K562 (cell line): ENCODE results near the gene TENM4. TPM values are rescaled to one million over a fixed set of nuclear protein-coding genes. Genes with fewer than 3 reads are reported as not detected.

Experiments
- ATAC-seq: fragments of 200-7000 bp; cut with Tn5 transposase; 3 replicates; pipeline ENCODE4 v1.9.1; 2020; ENCODE audit warnings: moderate library complexity
- BruUV-seq: library from RNA; stranded (reverse); fragments of 400-500 nt; replicated peaks from 2 replicates; lab custom pipeline; 2021; lab: Mats Ljungman, UMichigan
- CTCF ChIA-PET: fragments of 300-600 bp; formaldehyde crosslinking; extraction: SDS; loops from one replicate; lab custom pipeline; 2021; ENCODE audit warnings: low intra/inter-chr PET ratio; lab: Yijun Ruan, JAX
- POLR2A ChIA-PET: fragments of 300-600, 350-650 bp; sonication (Branson Sonifier 250); formaldehyde crosslinking; extraction: SDS; loops from one replicate; lab custom pipeline; 2021; ENCODE audit warnings: antibody characterized with exemption, inconsistent platforms; lab: Yijun Ruan, JAX
- DNase-seq, 4 experiments: peaks; one replicate each; pipeline versions ENCODE4 v3.0.0 to v3.0.0-alpha.2; 2011 to 2018; ENCODE audit warnings: low spot score in 3 of 4, mixed read lengths in 3 of 4; ENCODE audit errors: extremely low read depth in 1 of 4
- FAIRE-seq: peaks from 2 replicates; lab custom pipeline; 2011; peaks lifted over from hg19 to GRCh38; lab: Jason Lieb, UNC
- H2AFZ ChIP-seq: 2 replicates; pipeline ENCODE4 v1.6.0; 2011; ENCODE audit warnings: low read depth, low read length, control low read depth, inconsistent platforms
- H3K27ac ChIP-seq: fragments of 200-600 bp; 3 replicates; pipeline ENCODE4 v1.8.0; 2011; ENCODE audit warnings: low read depth, mild to moderate bottlenecking, control low read depth, inconsistent platforms, low read length, moderate library complexity, mixed read lengths; ENCODE audit errors: extremely low read depth
- H3K27me3 ChIP-seq, 2 experiments: fragments of 300-600 bp in 1 of 2; 2 replicates in 1 of 2; 3 replicates in 1 of 2; pipeline versions ENCODE4 v1.6.0 to v1.8.0; 2011; ENCODE audit warnings: inconsistent platforms in 2 of 2, low read length in 2 of 2, mild to moderate bottlenecking in 1 of 2, mixed read lengths in 1 of 2, moderate library complexity in 1 of 2; ENCODE audit not compliant: control insufficient read depth in 2 of 2, insufficient read depth in 2 of 2
- H3K36me3 ChIP-seq: fragments of 300-600 bp; 3 replicates; pipeline ENCODE4 v1.8.0; 2011; ENCODE audit warnings: mild to moderate bottlenecking, low read length, inconsistent platforms; ENCODE audit not compliant: control insufficient read depth, insufficient read depth
- H3K4me1 ChIP-seq, 2 experiments: fragments of 200-600 bp in 1 of 2; replicated peaks in 1 of 2; 2 replicates in 1 of 2; 3 replicates in 1 of 2; pipeline versions ENCODE4 v1.5.1 to v1.8.0; 2011; ENCODE audit warnings: inconsistent platforms in 2 of 2, low read length in 2 of 2, mild to moderate bottlenecking in 1 of 2, mixed read lengths in 1 of 2, moderate library complexity in 1 of 2; ENCODE audit not compliant: control insufficient read depth in 2 of 2, insufficient read depth in 2 of 2
- H3K4me2 ChIP-seq: 2 replicates; pipeline ENCODE4 v1.6.1; 2011; ENCODE audit warnings: low read length, control low read depth, inconsistent platforms, mixed read lengths; ENCODE audit not compliant: insufficient read depth
- H3K4me3 ChIP-seq: fragments of 200-600 bp; sonication (generic), shearing (Covaris generic); 2 replicates; pipeline ENCODE4 v1.5.1; 2016; ENCODE audit warnings: control low read depth, inconsistent platforms
- H3K79me2 ChIP-seq: fragments of 200-600 bp; 3 replicates; pipeline ENCODE4 v1.8.0; 2011; ENCODE audit warnings: low read length, inconsistent platforms; ENCODE audit not compliant: control insufficient read depth, insufficient read depth
- H3K9ac ChIP-seq, 2 experiments: 2 replicates each; pipeline versions ENCODE4 v1.6.0 to v1.6.1; 2011; ENCODE audit warnings: low read depth in 2 of 2, low read length in 2 of 2, control low read depth in 1 of 2, inconsistent platforms in 1 of 2, mild to moderate bottlenecking in 1 of 2, mixed read lengths in 1 of 2; ENCODE audit not compliant: insufficient read depth in 1 of 2
- H3K9me1 ChIP-seq: one replicate; pipeline ENCODE4 v1.6.0; 2011; ENCODE audit warnings: inconsistent platforms, mild to moderate bottlenecking, low read length, moderate library complexity; ENCODE audit not compliant: control insufficient read depth, insufficient read depth
- H3K9me3 ChIP-seq: replicated peaks from 2 replicates; pipeline ENCODE4 v1.5.1; 2011; ENCODE audit warnings: low read depth, low read length, inconsistent platforms; ENCODE audit not compliant: control insufficient read depth, insufficient read depth
- H4K20me1 ChIP-seq: replicated peaks from 2 replicates; pipeline ENCODE4 v1.6.1; 2011; ENCODE audit warnings: low read length, inconsistent platforms, mixed read lengths; ENCODE audit not compliant: control insufficient read depth, insufficient read depth
- ARHGAP35 ChIP-seq: fragments of 450-650 bp; IDR thresholded peaks from 2 replicates; pipeline ENCODE4 v1.6.1; 2018; ENCODE audit not compliant: partially characterized antibody
- CBX8 ChIP-seq: fragments of 200-600 bp; sonication (generic); IDR thresholded peaks from 2 replicates; pipeline ENCODE4 v1.6.1; 2012; ENCODE audit warnings: borderline replicate concordance, mixed run types, low read depth, mild to moderate bottlenecking, moderate library complexity, mixed read lengths, low read length, control low read depth, inconsistent platforms; ENCODE audit not compliant: poor library complexity, severe bottlenecking; ENCODE audit errors: extremely low read depth
- CHD2 ChIP-seq: IDR thresholded peaks from 2 replicates; pipeline ENCODE4 v1.6.1; 2011; ENCODE audit warnings: low read depth, low read length
- E2F5 ChIP-seq: sonication (generic); formaldehyde crosslinking; IDR thresholded peaks from 2 replicates; pipeline ENCODE4 v1.8.0; 2022; ENCODE audit warnings: mild to moderate bottlenecking, missing genetic modification reagents
- EGR1 ChIP-seq: fragments of 450-650 bp; conservative IDR thresholded peaks from 2 replicates; pipeline ENCODE4 v1.6.1; 2017; ENCODE audit warnings: mild to moderate bottlenecking
- HDAC1 ChIP-seq, 2 experiments: fragments of 450-650 bp; IDR thresholded peaks; 2 replicates each; pipeline ENCODE4 v1.6.1; 2016 to 2017; ENCODE audit warnings: inconsistent platforms in 1 of 2, mild to moderate bottlenecking in 1 of 2, moderate library complexity in 1 of 2
- LCOR ChIP-seq: sonication (generic); formaldehyde crosslinking; IDR thresholded peaks from 2 replicates; pipeline ENCODE4 v1.8.0; 2022; ENCODE audit warnings: mild to moderate bottlenecking, missing genetic modification reagents
- NR3C1 ChIP-seq: sonication (generic); formaldehyde crosslinking; IDR thresholded peaks from 2 replicates; pipeline ENCODE4 v1.8.1; 2022; ENCODE audit warnings: missing genetic modification reagents
- PCBP1 ChIP-seq: fragments of 200-400 bp; formaldehyde crosslinking; IDR thresholded peaks from 2 replicates; pipeline ENCODE4 v1.6.1; 2018; ENCODE audit warnings: mild to moderate bottlenecking, low read depth, low read length; ENCODE audit not compliant: poor library complexity, severe bottlenecking
- PRMT5 ChIP-seq: sonication (generic); formaldehyde crosslinking; IDR thresholded peaks from 2 replicates; pipeline ENCODE4 v1.5.0; 2020; ENCODE audit warnings: missing genetic modification reagents
- PTRF ChIP-seq: fragments of 450-650 bp; IDR thresholded peaks from 2 replicates; pipeline ENCODE4 v1.6.1; 2016; ENCODE audit warnings: mild to moderate bottlenecking, missing genetic modification characterization, missing compliant biosample characterization
- RAD51 ChIP-seq: fragments of 450-650 bp; IDR thresholded peaks from 2 replicates; pipeline ENCODE4 v1.7.1; 2016; ENCODE audit warnings: low read depth, mild to moderate bottlenecking, borderline replicate concordance
- RBM25 ChIP-seq: fragments of 200-400 bp; formaldehyde crosslinking; IDR thresholded peaks from 2 replicates; pipeline ENCODE4 v1.6.1; 2018; ENCODE audit warnings: low read length, low read depth, moderate library complexity; ENCODE audit not compliant: severe bottlenecking
- SNAPC5 ChIP-seq: fragments of 250-450 bp; sonication (Bioruptor Pico); IDR thresholded peaks from 2 replicates; pipeline ENCODE4 v1.8.0; 2021; ENCODE audit warnings: moderate library complexity, mild to moderate bottlenecking, inconsistent platforms
- SRSF7 ChIP-seq: fragments of 200-400 bp; formaldehyde crosslinking; optimal IDR thresholded peaks from 2 replicates; pipeline ENCODE3; 2017; ENCODE audit warnings: mild to moderate bottlenecking, low read depth, low read length
- TEAD2 ChIP-seq: fragments of 450-650 bp; IDR thresholded peaks from 2 replicates; pipeline ENCODE4 v1.6.1; 2016; ENCODE audit warnings: missing genetic modification characterization, control low read depth, missing compliant biosample characterization
- ZNF398 ChIP-seq: fragments of 250-450 bp; sonication (Bioruptor Pico); IDR thresholded peaks from 2 replicates; pipeline ENCODE4 v1.8.0; 2021; ENCODE audit warnings: moderate library complexity, mild to moderate bottlenecking, inconsistent platforms
- ZNF778 ChIP-seq: fragments of 450-650 bp; formaldehyde crosslinking; IDR thresholded peaks from 2 replicates; pipeline ENCODE4 v1.4.0; 2020; ENCODE audit warnings: mild to moderate bottlenecking, moderate library complexity
- WGBS: fragments of 100-300 bp; shearing (Covaris generic); methylation state at CpG from one replicate; pipeline ENCODE4 v1.1.6; 2016; ENCODE audit warnings: low coverage, mixed read lengths; ENCODE audit not compliant: insufficient coverage; ENCODE audit errors: missing lambda C conversion rate; 5-methylcytosine and 5-hydroxymethylcytosine counted together
- in situ Hi-C: fragments of 300-500 bp; cut with MboI; formaldehyde crosslinking; loops from 4 replicates; pipeline ENCODE4 v1.15.0; 2018; ENCODE audit warnings: inconsistent platforms, mixed read lengths
- intact Hi-C: fragments of 100-400 bp; cut with micrococcal nuclease; formaldehyde crosslinking; loops from 2 replicates; pipeline ENCODE4 v1.14.2; 2022
- polyA plus RNA-seq, 8 experiments: library from polyadenylated mRNA; depleted of rRNA in 4 of 8; stranded (reverse) in 5 of 8; unstranded in 3 of 8; fragments of >200 nt; fragmentation: Nextera tagmentation in 2 of 8; fragmentation: Illumina TruSeq in 1 of 8; extraction: Ambion mirVana in 2 of 8; extraction: Trizol in 1 of 8; gene quantifications; 2 replicates each; pipeline versions ENCODE4 v1.2.1 to v1.2.3, GENCODE V29; 2011 to 2014; ENCODE audit warnings: inconsistent platforms in 1 of 8, missing spikeins in 1 of 8
- total RNA-seq, 7 experiments: library from RNA; depleted of rRNA in 6 of 7; stranded (reverse); fragments of >200 nt in 6 of 7; fragmentation: Illumina TruSeq in 2 of 7; extraction: Trizol in 2 of 7; gene quantifications; 2 replicates each; pipeline versions ENCODE4 v1.2.1 to v1.2.3, GENCODE V29; 2011 to 2021; ENCODE audit warnings: low replicate concordance in 1 of 7

Gene TENM4
- total and polyA plus RNA-seq, 9 of the 15 experiments (the other 6 are each of a cell fraction or from before 2014, with no cell fraction given) = 0.16 TPM; not detected in 8

GRCh38 chr11:78831571-78831970 lies 609.3 kb downstream of the TENM4 start:
- Histone ChIP-seq H3K4me1 (no peaks in the 10 kb centered on the region), H2AFZ (no peak overlapping the region), H3K36me3 (no peaks in the 10 kb centered on the region), H3K4me2 (no peak overlapping the region), H3K9ac (no peak overlapping the region), H3K4me3 (no peak overlapping the region), H3K9me1 (no peaks in the 10 kb centered on the region), H4K20me1 (no peaks in the 10 kb centered on the region), H3K27ac (no peak overlapping the region), H3K27me3 (peaks cover 0 to 7% of the 10 kb centered on the region in 2 experiments; a peak in 2 of 5 replicates), H3K79me2 (no peaks in the 10 kb centered on the region), H3K9me3 (no peaks in the 10 kb centered on the region)
- ATAC-seq (no peak), FAIRE-seq (no peak), DNase-seq (no peak)
- 0% methylated on average over 4 of the region's 4 CpGs for WGBS
- POLR2A ChIA-PET = no interaction called here
- TF ChIP-seq TEAD2 (tag) = no peak
- TF ChIP-seq SNAPC5 (CRISPR knock-in tag) = no peak
- TF ChIP-seq PCBP1 = no peak
- TF ChIP-seq EGR1 = no peak
- TF ChIP-seq ZNF778 (CRISPR knock-in tag) = no peak
- TF ChIP-seq PRMT5 (CRISPR knock-in tag) = no peak
- no peak for TF ChIP-seq E2F5
- TF ChIP-seq PTRF = no peak
- TF ChIP-seq HDAC1 (IDR thresholded peaks at IDR 0.05) = no peak
- no peak for TF ChIP-seq SRSF7
- no peak for TF ChIP-seq RAD51
- no peak for TF ChIP-seq RBM25
- no peak for TF ChIP-seq NR3C1 (CRISPR knock-in tag)
- TF ChIP-seq ARHGAP35 = no peak
- TF ChIP-seq LCOR (CRISPR knock-in tag) = no peak
- TF ChIP-seq CBX8 = no peak
- TF ChIP-seq ZNF398 (CRISPR knock-in tag) = no peak
- no peak for TF ChIP-seq CHD2
- no TSS peak for BruUV-seq
- in situ Hi-C loops (no loop called here), intact Hi-C loops (loop anchor here (5.0 kb wide), 1 partner anchor 246 kb away; no protein-coding TSS in a partner anchor)
- CTCF ChIA-PET = no interaction called here
